HG02884 (cell line): ENCODE measurements around the gene TRMT11.
A peak's percentile ranks its signal among the peaks of the same experiment; 100 is the strongest.

Experiments
- ATAC-seq: cut with Tn5 transposase; IDR thresholded peaks from one replicate; pipeline ENCODE4 v1.9.1; 2021; ENCODE audit warnings: mild to moderate bottlenecking, moderate library complexity; ENCODE audit not compliant: unreplicated experiment

Gene TRMT11

GRCh38 chr6:126072172-126072571, 85.8 kb downstream of the TRMT11 start:
- no peak for ATAC-seq

GRCh38 chr6:126072834-126073233, 86.5 kb downstream of the TRMT11 start:
- ATAC-seq: no peak

GRCh38 chr6:126075335-126076071, 89.2 kb downstream of the TRMT11 start:
- no peak for ATAC-seq

GRCh38 chr6:126076992-126077664, 90.8 kb downstream of the TRMT11 start:
- no peak for ATAC-seq

GRCh38 chr6:126077810-126078776, 91.8 kb downstream of the TRMT11 start:
- no peak for ATAC-seq

- ATAC-seq: no peak
Measured at GRCh38 chr6:126083875-126084274, 97.5 kb downstream of the TRMT11 start.

GRCh38 chr6:126086560-126086959, 100.2 kb downstream of the TRMT11 start:
- ATAC-seq: peak; percentile 72
